Gastrocnemius medialis (tissue), 4 donors: ENCODE results near the gene SEL1L2. TPM values are rescaled to one million over a fixed set of nuclear protein-coding genes. Genes with fewer than 3 reads are reported as not detected.

Experiments
- ATAC-seq, 2 donors: fragments of 150-250 bp; one replicate each; pipeline ENCODE4 v1.9.1; 2016
- DNase-seq, 2 donors: peaks; one replicate each; pipeline ENCODE4 v3.0.0-alpha.2; 2019
- H3K27ac ChIP-seq, 4 donors: fragments of 200-600 bp; sonication (generic); 1 replicate in 1 of 4; 2 replicates in 3 of 4; pipeline ENCODE4 v1.5.1; 2016 to 2018; ENCODE audit warnings: mild to moderate bottlenecking in 2 of 4, moderate library complexity in 1 of 4
- H3K27me3 ChIP-seq, 3 donors: fragments of 200-600 bp; sonication (generic) in 2 of 3; 1 replicate in 1 of 3; 2 replicates in 2 of 3; pipeline versions ENCODE4 v1.5.1 to v1.6.0; 2016 to 2019; ENCODE audit warnings: mild to moderate bottlenecking in 1 of 3, moderate library complexity in 1 of 3
- H3K36me3 ChIP-seq, 2 donors: fragments of 200-600 bp; sonication (generic) in 1 of 2; one replicate each; pipeline ENCODE4 v1.5.1; 2017 to 2018
- H3K4me1 ChIP-seq, 2 donors: fragments of 200-600 bp; sonication (generic) in 1 of 2; one replicate each; pipeline ENCODE4 v1.5.1; 2016 to 2017; ENCODE audit warnings: mild to moderate bottlenecking in 2 of 2
- H3K4me3 ChIP-seq, 4 donors: fragments of 200-600 bp; sonication (generic) in 3 of 4; 1 replicate in 1 of 4; 2 replicates in 3 of 4; pipeline ENCODE4 v1.5.1; 2016 to 2019; ENCODE audit warnings: mild to moderate bottlenecking in 2 of 4
- H3K9me3 ChIP-seq, 3 donors: fragments of 200-600 bp; sonication (generic) in 2 of 3; 1 replicate in 1 of 3; 2 replicates in 2 of 3; pipeline ENCODE4 v1.5.1; 2016 to 2019
- CTCF ChIP-seq, 5 experiments: fragments of 450-650 bp in 3 of 5; fragments of 200-600 bp in 2 of 5; sonication (generic) in 2 of 5; IDR thresholded peaks in 4 of 5; conservative IDR thresholded peaks in 1 of 5; 1 replicate in 4 of 5; 2 replicates in 1 of 5; pipeline ENCODE4 v1.5.1; 2016 to 2019; ENCODE audit warnings: antibody characterized with exemption in 5 of 5, mild to moderate bottlenecking in 3 of 5, moderate library complexity in 3 of 5
- POLR2A ChIP-seq, 2 donors: fragments of 450-650 bp; IDR thresholded peaks; one replicate each; pipeline ENCODE4 v1.6.1; 2017; ENCODE audit warnings: antibody characterized with exemption in 2 of 2, mild to moderate bottlenecking in 2 of 2, moderate library complexity in 2 of 2
- in situ Hi-C, 4 donors: fragments of 200-750 bp; cut with MboI; loops; one replicate each; pipeline versions ENCODE4 v1.15.0 to v1.8.0; 2017; ENCODE audit warnings: low sequenced_read_pairs in 4 of 4
- intact Hi-C: fragments of 100-400 bp; cut with DNase I; formaldehyde crosslinking; loops from one replicate; pipeline ENCODE4 v1.15.1; 2023; ENCODE audit warnings: low total_unique reads
- total RNA-seq, 4 donors: library from RNA; depleted of rRNA; stranded (reverse); fragments of >200 nt; gene quantifications; one replicate each; pipeline versions ENCODE4 v1.1.0 to v1.2.3, GENCODE V29; 2016

SEL1L2 gene
- total RNA-seq, 4 donors from 2014 or later = 0.71 TPM; not detected in 3

- Histone ChIP-seq H3K36me3 (no peaks in the 10 kb centered on the region), H3K9me3 (no peaks in the 10 kb centered on the region), H3K27ac (no peak overlapping the region), H3K4me3 (no peak overlapping the region), H3K4me1 (no peaks in the 10 kb centered on the region), H3K27me3 (no peaks in the 10 kb centered on the region)
- in situ Hi-C loops (no loop called here), intact Hi-C loops (no loop called here)
- TF ChIP-seq CTCF (IDR thresholded peaks at IDR 0.05 in 4 of 5, conservative IDR thresholded peaks at IDR 0.05 in 1 of 5) (no peak), POLR2A (IDR thresholded peaks at IDR 0.05) (no peak)
- ATAC-seq (no peak), DNase-seq (no peak)
Observed at GRCh38 chr20:14012671-14013070, 22.3 kb upstream of the SEL1L2 start.

GRCh38 chr20:14009208-14009607 lies 18.8 kb upstream of the SEL1L2 start:
- no peaks in the 10 kb centered on the region for H3K36me3 ChIP-seq
- in situ Hi-C loops (no loop called here), intact Hi-C loops (no loop called here)
- DNase-seq (no peak), ATAC-seq (no peak)
- no peaks in the 10 kb centered on the region for H3K27me3 ChIP-seq
- no peak overlapping the region for H3K27ac ChIP-seq
- H3K4me3 ChIP-seq = no peak overlapping the region
- TF ChIP-seq CTCF (IDR thresholded peaks at IDR 0.05 in 4 of 5, conservative IDR thresholded peaks at IDR 0.05 in 1 of 5) (no peak), POLR2A (IDR thresholded peaks at IDR 0.05) (no peak)
- H3K9me3 ChIP-seq = no peaks in the 10 kb centered on the region
- no peaks in the 10 kb centered on the region for H3K4me1 ChIP-seq

- Histone ChIP-seq H3K9me3 (no peaks in the 10 kb centered on the region), H3K36me3 (no peaks in the 10 kb centered on the region), H3K4me1 (no peaks in the 10 kb centered on the region), H3K4me3 (no peak overlapping the region), H3K27me3 (no peaks in the 10 kb centered on the region), H3K27ac (no peak overlapping the region)
- DNase-seq = no peak
- intact Hi-C loops = no loop called here
- in situ Hi-C loops = no loop called here
- TF ChIP-seq POLR2A (IDR thresholded peaks at IDR 0.05) = no peak
- TF ChIP-seq CTCF (IDR thresholded peaks at IDR 0.05 in 4 of 5, conservative IDR thresholded peaks at IDR 0.05 in 1 of 5) = no peak
- ATAC-seq = no peak
Observed at GRCh38 chr20:14005996-14006395, 15.6 kb upstream of the SEL1L2 start.

GRCh38 chr20:14000917-14001316 lies 10.5 kb upstream of the SEL1L2 start:
- intact Hi-C loops (no loop called here), in situ Hi-C loops (no loop called here)
- Histone ChIP-seq H3K36me3 (no peaks in the 10 kb centered on the region), H3K4me1 (no peaks in the 10 kb centered on the region), H3K9me3 (no peaks in the 10 kb centered on the region), H3K27ac (no peak overlapping the region), H3K27me3 (no peaks in the 10 kb centered on the region), H3K4me3 (no peak overlapping the region)
- no peak for ATAC-seq
- TF ChIP-seq POLR2A (IDR thresholded peaks at IDR 0.05) = no peak
- no peak for TF ChIP-seq CTCF (IDR thresholded peaks at IDR 0.05 in 4 of 5, conservative IDR thresholded peaks at IDR 0.05 in 1 of 5)
- no peak for DNase-seq

GRCh38 chr20:13996265-13996664 lies 5.9 kb upstream of the SEL1L2 start:
- in situ Hi-C loops (no loop called here), intact Hi-C loops (loop anchor here (2.0 kb wide), 1 partner anchor 175 kb away; no protein-coding TSS in a partner anchor)
- DNase-seq (no peak), ATAC-seq (no peak)
- Histone ChIP-seq H3K9me3 (no peaks in the 10 kb centered on the region), H3K27me3 (no peaks in the 10 kb centered on the region), H3K27ac (peak overlapping the region; percentile 84 to 87 (median 86)), H3K36me3 (no peaks in the 10 kb centered on the region), H3K4me3 (peak overlapping the region; percentile 68 to 80 (median 76)), H3K4me1 (no peaks in the 10 kb centered on the region)
- TF ChIP-seq POLR2A (IDR thresholded peaks at IDR 0.05) (no peak), CTCF (IDR thresholded peaks at IDR 0.05 in 4 of 5, conservative IDR thresholded peaks at IDR 0.05 in 1 of 5) (no peak)
